ENCODE results near the gene FGFBP2.

- no peak for TF ChIP-seq BHLHE40 (IDR thresholded peaks at IDR 0.05; ENCODE audit: borderline replicate concordance)
- TF ChIP-seq ARNT (IDR thresholded peaks at IDR 0.05), result no peak
- TF ChIP-seq FOXM1 (IDR thresholded peaks at IDR 0.05; ENCODE audit: borderline replicate concordance), result no peak
- TF ChIP-seq SP1 (IDR thresholded peaks at IDR 0.05), result no peak
- TF ChIP-seq ZNF384 (IDR thresholded peaks at IDR 0.05), result no peak
- TF ChIP-seq PKNOX1 (IDR thresholded peaks at IDR 0.05), result no peak
- no peak for TF ChIP-seq TARDBP (IDR thresholded peaks at IDR 0.05)
- TF ChIP-seq FOXA1 (IDR thresholded peaks at IDR 0.05), result no peak
- no peak for TF ChIP-seq ELF4 (IDR thresholded peaks at IDR 0.05)
- no peak for TF ChIP-seq SUZ12 (IDR thresholded peaks at IDR 0.05)
- TF ChIP-seq L3MBTL2 (conservative IDR thresholded peaks at IDR 0.05), result no peak
- TF ChIP-seq CTBP1 (IDR thresholded peaks at IDR 0.05; ENCODE audit: borderline replicate concordance), result no peak
- no peak for TF ChIP-seq NFRKB (IDR thresholded peaks at IDR 0.05)
- no peak for TF ChIP-seq LEF1 (IDR thresholded peaks at IDR 0.05; ENCODE audit: borderline replicate concordance)
Measured at GRCh38 chr4:16006771-16007446, 43.9 kb upstream of the FGFBP2 start.
